GM10847 (cell line): ENCODE results near the gene PIP4K2B.

ENCODE experiments used
- POLR2A ChIP-seq: IDR thresholded peaks from 2 replicates; pipeline ENCODE4 v1.6.1; 2011; ENCODE audit not compliant: insufficient read length; ENCODE audit errors: extremely low read depth

Gene PIP4K2B

DNA sequence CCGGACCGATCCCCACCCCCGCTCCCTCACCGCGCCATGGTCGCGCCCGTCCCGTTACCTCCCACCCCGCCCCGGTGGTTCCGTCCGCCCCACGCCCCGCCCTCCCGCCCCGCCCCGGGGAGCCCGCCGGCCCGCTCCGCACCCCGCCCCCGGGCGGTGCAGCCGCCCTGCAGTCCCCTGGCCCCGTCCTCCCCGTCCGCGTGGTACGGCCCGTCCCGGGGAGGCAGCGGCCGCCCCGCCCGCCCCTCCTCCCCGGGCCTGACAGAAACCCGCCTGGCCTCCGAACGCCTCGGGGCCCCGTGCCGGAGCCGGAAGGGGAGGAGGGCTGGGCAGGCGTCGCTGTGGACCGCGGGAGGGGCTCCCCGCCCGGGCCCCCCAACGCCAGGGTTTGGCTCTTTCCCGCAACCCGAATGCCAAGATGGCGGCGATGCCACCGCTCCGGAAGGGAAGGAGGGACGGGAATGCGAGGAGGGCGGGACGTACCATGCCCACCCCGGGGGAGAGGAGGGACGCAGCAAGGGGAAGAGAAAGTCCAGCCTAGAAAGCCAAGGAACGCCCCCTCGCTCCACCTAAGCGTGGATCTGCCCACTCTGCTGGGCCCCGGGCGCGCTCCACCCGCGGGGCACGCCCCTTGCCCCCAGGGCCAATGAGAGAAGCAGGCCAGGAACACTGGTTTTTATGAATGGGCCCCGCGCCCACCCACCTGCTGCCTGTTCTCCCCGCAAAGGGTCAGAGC lies at the start of gene PIP4K2B:
TSS of gene PIP4K2B (minus strand) at position 56 of the 736 bp plus-strand sequence. CDS start 132 bp downstream, outside the sequence.
- peak; percentile 57 for TF ChIP-seq POLR2A

- no peak for TF ChIP-seq POLR2A
These were observed 49.2 kb upstream of the PIP4K2B start for GRCh38 chr17:38848557-38848891.

- no peak for TF ChIP-seq POLR2A
These were observed 45.0 kb upstream of the PIP4K2B start for GRCh38 chr17:38844261-38844757.

GRCh38 chr17:38825762-38826247 lies 26.4 kb upstream of the PIP4K2B start:
- no peak for TF ChIP-seq POLR2A

GRCh38 chr17:38824899-38825761 lies 25.8 kb upstream of the PIP4K2B start, which contains the start of gene CWC25:
TSS of gene CWC25 (minus strand) at chr17:38825321. CDS start at chr17:38825183, 138 bp downstream.
- TF ChIP-seq POLR2A = peak; percentile 88

DNA sequence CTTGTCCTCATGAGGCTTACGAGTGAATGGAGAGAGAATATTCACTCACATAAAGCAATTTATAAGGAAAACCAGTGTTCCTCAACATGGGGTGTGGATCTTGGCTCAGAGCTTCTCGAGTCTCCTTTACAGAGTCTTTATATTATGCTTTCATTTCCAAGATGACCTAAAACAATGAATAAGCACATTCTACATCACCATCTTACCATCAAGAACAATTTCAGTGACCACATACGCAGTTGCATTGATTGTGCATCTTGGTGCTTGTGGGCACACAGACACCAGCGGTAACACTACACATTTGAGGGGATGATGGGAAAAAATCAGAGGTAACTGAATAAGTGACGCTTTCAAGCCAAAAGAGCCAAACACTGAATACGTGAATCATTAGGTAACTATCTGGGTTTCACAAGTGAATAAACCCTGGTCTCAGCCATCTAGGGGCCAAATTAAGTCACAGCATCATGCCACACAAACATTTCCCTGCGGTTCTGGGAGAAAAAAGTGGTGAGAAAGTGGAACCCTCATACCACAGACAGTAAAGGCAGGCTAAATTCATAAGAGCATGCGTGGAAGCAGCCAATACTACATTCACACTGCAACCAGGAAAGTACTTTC lies 16.3 kb upstream of the PIP4K2B start:
- no peak for TF ChIP-seq POLR2A

- TF ChIP-seq POLR2A = no peak
These were observed 10.5 kb upstream of the PIP4K2B start for GRCh38 chr17:38809828-38810227.

GRCh38 chr17:38800237-38800760 lies 943 bp upstream of the PIP4K2B start:
- TF ChIP-seq POLR2A = no peak

- TF ChIP-seq POLR2A = no peak
These were observed 499 bp downstream of the PIP4K2B start for GRCh38 chr17:38798614-38799500.

- no peak for TF ChIP-seq POLR2A
These were observed 1.5 kb downstream of the PIP4K2B start for GRCh38 chr17:38797828-38798227.

DNA sequence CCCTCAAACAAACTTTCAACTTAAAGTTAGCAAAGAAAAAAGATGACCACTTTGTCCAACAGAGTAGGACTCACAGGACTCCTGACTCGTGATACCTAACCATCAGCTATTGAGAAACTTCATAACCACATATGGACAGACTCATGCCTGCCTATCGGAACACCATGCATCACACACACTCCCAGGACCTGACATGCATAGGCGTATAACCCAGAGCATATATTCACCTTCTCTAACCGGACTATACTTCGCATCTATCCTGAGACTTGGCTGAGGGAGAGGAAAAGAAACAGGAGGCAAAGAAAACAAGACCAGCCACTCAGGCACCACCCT lies 2.2 kb downstream of the PIP4K2B start:
- TF ChIP-seq POLR2A = no peak

DNA sequence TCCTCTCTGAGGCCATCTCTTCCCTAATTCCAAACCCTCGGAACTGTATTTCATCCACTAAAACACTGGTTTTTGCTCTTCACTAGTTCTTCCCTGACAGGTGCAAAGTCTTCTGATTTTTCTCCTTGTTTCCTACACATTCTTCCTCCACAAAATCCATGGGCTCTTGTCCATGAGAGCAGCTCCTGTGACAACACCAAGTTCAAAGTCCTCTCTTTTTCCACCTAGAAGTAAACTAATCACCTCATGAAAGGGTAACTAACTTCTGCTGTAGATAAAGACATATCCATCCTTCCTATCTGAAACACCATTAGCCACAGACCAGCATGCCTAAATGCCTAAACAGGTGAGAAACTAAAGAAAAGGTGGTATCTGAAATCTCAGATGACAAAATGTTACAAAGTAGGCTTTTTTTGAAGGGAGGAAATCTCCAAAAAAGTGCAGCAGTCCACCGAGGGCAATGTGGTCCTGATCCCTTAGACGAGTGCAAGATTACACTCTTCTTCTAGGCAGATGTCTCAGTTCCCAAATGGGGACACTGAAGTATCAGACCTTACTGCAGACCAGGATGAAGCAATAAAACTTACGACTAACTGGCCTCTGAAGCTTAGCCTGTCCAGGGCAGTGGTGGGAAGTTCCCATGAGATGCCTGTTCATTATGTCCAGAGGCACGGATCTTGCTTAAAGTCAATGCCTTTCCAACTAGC lies 2.8 kb downstream of the PIP4K2B start:
- TF ChIP-seq POLR2A = no peak

DNA sequence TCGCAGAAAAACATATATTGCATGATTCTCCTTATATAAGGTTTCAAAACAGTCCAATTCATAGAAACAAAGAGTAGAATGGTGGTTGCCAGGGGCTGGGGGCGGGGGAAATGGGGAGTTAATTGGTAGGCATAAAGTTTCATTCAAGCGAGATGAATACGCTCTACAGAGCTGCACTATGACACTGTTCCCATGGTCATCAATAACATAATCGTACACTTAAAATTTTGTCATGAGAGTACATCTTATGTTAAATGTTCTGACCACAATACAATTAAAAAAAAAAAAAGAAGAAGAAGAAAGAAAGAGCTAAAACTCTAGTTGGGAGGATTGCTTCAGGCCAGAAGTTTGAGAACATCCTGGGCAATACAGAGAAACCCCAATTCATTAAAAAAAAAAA lies 5.1 kb downstream of the PIP4K2B start:
- no peak for TF ChIP-seq POLR2A

GRCh38 chr17:38791162-38791561 lies 8.2 kb downstream of the PIP4K2B start:
- TF ChIP-seq POLR2A = no peak
